HEK293 (cell line): ENCODE data around the gene TRIM66.

ENCODE experiments used
- ZNF239 ChIP-seq: fragments of 450-650 bp; formaldehyde crosslinking; IDR thresholded peaks from 2 replicates; pipeline ENCODE4 v1.5.1; 2016; ENCODE audit warnings: missing biosample characterization, missing genetic modification characterization
- TF ChIP-seq, protein P1 (sequence below): fragments of 450-650 bp; formaldehyde crosslinking; IDR thresholded peaks from 2 replicates; pipeline ENCODE4 v1.5.1; 2016; ENCODE audit warnings: missing biosample characterization, missing genetic modification characterization
- TF ChIP-seq, protein P2 (sequence below): fragments of 450-650 bp; formaldehyde crosslinking; IDR thresholded peaks from 2 replicates; pipeline ENCODE4 v1.5.1; 2016; ENCODE audit warnings: missing biosample characterization, missing genetic modification characterization

DNA sequence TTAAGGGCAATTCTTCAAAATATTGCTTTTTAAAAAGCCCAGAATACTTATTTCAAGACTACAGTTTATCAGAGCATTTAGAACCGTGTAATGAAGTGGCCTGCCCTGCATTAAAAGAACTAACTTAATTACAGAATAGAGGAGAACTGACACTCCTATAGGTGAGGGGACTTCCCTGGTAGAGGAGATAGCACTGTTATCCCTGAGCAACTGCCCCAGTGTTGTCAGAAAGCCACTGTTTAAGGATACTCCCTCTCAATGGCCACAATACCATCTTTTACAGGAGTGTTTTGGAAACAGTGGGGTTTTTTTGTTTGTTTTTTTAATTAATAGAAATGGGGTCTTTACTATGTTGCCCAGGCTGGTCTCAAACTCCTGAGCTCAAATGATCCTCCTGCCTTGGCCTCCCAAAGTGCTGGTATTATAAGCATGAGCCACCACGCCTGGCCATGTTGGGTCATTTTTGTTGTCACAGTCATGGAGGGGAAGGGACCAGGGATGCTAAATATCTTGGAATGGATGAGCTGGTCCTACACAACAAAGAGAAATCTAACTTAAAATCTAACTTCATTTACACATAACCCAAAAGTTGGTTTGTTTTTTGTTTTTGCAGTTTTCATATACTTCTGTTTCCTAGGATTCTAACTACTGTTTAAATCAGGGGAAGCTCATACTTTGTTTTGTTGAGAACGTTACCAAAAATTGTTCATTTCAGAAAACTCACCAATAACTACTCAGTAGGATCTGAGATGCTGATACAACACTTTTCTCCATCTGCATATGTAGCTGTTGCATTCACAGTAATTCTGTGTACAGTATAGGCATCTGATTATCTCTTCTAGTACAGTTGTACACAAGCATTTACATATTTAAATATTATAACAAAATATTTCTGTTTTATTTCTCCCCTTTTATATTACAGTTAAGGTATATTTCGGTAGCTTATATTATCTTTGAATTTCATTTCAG is 8.2 kb upstream of the TRIM66 start:
- no peak for TF ChIP-seq ZNF239 (tag by site-specific recombination)
- TF ChIP-seq, protein P1, sequence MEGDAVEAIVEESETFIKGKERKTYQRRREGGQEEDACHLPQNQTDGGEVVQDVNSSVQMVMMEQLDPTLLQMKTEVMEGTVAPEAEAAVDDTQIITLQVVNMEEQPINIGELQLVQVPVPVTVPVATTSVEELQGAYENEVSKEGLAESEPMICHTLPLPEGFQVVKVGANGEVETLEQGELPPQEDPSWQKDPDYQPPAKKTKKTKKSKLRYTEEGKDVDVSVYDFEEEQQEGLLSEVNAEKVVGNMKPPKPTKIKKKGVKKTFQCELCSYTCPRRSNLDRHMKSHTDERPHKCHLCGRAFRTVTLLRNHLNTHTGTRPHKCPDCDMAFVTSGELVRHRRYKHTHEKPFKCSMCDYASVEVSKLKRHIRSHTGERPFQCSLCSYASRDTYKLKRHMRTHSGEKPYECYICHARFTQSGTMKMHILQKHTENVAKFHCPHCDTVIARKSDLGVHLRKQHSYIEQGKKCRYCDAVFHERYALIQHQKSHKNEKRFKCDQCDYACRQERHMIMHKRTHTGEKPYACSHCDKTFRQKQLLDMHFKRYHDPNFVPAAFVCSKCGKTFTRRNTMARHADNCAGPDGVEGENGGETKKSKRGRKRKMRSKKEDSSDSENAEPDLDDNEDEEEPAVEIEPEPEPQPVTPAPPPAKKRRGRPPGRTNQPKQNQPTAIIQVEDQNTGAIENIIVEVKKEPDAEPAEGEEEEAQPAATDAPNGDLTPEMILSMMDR (tag by site-specific recombination), result no peak
- TF ChIP-seq, protein P2, sequence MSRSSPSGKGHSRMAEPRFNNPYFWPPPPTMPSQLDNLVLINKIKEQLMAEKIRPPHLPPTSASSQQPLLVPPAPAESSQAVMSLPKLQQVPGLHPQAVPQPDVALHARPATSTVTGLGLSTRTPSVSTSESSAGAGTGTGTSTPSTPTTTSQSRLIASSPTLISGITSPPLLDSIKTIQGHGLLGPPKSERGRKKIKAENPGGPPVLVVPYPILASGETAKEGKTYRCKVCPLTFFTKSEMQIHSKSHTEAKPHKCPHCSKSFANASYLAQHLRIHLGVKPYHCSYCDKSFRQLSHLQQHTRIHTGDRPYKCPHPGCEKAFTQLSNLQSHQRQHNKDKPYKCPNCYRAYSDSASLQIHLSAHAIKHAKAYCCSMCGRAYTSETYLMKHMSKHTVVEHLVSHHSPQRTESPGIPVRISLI (tag by site-specific recombination), result no peak
